GM12865 (cell line): Measurements from ENCODE around the gene PTPRN2.
"Not testable (repeated sequence)": the region's sequence is repeated elsewhere in the genome, so short reads cannot be mapped to it uniquely, and the experiment has no call there.

Experiments
- DNase-seq: peaks from one replicate; pipeline ENCODE4 v3.0.0; 2010; ENCODE audit warnings: low read depth
- H3K4me3 ChIP-seq: 2 replicates; pipeline ENCODE4 v1.5.1; 2011; ENCODE audit warnings: mild to moderate bottlenecking, low read depth, low read length, control low read depth
- CTCF ChIP-seq: IDR thresholded peaks from 2 replicates; pipeline ENCODE4 v1.5.1; 2011; ENCODE audit warnings: low read length, control low read depth, low read depth, inconsistent platforms; ENCODE audit not compliant: insufficient read depth; ENCODE audit errors: missing control alignments

Gene PTPRN2

GRCh38 chr7:158517571-158517970 lies 70.1 kb downstream of the PTPRN2 start:
- no peak for DNase-seq
- no peak for TF ChIP-seq CTCF
- no peak overlapping the region for H3K4me3 ChIP-seq

GRCh38 chr7:158517072-158517471 lies 70.6 kb downstream of the PTPRN2 start:
- no peak for TF ChIP-seq CTCF
- no peak for DNase-seq
- no peak overlapping the region for H3K4me3 ChIP-seq

- DNase-seq = no peak
- TF ChIP-seq CTCF = no peak
Observed at GRCh38 chr7:158516524-158516923, 71.1 kb downstream of the PTPRN2 start.

DNA sequence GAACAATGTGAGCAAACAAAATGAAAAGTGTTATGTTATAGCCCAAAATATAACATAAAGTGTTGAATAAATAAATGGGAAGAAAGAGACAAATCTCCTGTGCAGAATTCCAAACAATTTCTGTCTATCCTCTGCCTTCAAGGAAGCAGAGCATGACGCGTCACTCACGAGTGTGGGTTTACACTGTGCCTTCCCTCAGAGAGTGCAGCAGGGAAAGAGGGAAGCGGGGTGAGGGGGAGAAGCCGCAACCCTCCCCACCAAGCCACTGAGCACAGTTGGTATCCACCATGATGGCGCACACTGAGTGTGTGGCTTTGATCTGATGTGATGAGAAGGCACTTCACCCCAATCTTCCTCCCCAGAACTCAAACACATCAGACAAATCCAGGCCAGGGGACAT lies 74.8 kb downstream of the PTPRN2 start:
- H3K4me3 ChIP-seq = no peak overlapping the region
- DNase-seq = no peak
- TF ChIP-seq CTCF = no peak

More at GRCh38 chr7:158516524-158516923, 71.1 kb downstream of the PTPRN2 start:
- no peak overlapping the region for H3K4me3 ChIP-seq

GRCh38 chr7:158512042-158512441 lies 75.6 kb downstream of the PTPRN2 start:
- no peak for DNase-seq
- no peak for TF ChIP-seq CTCF
- no peak overlapping the region for H3K4me3 ChIP-seq

- no peak for TF ChIP-seq CTCF
- DNase-seq = no peak
Observed at GRCh38 chr7:158508802-158509385, 78.7 kb downstream of the PTPRN2 start.

GRCh38 chr7:158508321-158508720 lies 79.3 kb downstream of the PTPRN2 start:
- H3K4me3 ChIP-seq, DNase-seq: not testable (repeated sequence)

More at GRCh38 chr7:158508802-158509385, 78.7 kb downstream of the PTPRN2 start:
- H3K4me3 ChIP-seq = no peak overlapping the region
